Measurements from ENCODE around the gene ZNF30.
"Not testable (repeated sequence)": the region's sequence is repeated elsewhere in the genome, so short reads cannot be mapped to it uniquely, and the experiment has no call there.

Gene ZNF30

DNA sequence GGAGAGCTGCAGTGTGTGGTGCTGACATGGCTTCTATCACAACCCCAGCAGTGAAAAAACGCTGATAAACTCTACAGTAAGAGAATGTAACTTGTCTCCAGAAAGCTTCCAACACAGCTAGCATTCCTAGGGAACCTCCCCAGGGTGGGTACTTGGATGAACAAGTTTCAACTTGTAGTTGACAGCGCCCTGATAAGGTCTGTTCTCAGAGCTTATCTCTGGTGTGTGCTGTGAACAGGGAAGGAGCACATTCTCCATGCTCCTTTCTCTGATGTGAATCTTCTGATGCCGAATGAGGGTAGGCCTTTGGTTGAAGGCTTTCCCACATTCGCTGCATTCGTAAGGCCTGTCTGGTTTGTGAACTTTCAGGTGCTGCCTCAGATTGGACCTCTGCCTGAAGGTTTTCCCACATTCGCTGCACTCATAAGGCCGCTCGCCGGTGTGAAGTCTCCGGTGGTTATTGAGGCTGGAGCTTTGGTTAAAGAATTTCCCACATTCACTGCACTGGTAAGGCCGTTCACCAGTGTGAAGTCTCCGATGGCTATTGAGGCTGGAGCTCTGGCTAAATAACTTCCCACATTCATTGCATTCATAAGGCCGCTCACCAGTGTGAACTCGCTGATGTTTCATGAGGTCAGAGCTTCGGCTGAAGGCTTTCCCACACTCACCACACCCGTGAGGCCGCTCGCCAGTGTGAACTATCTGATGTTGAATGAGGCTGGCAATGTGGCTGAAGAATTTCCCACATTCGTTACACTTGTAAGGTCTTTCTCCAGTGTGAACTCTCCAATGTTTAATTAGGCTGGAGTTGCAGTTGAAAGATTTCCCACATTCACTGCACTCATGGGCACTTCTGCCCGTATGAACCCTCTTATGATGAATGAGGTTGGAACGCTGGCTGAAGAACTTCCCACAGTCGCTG is 31.4 kb downstream of the ZNF30 start:
- in situ Hi-C loops (cut with HindIII; ENCODE audit: low pct_ligation_motif_present, low pct_unique_long_range_greater_than_20kb, low sequenced_read_pairs), result no loop called here
- no peak for DNase-seq

DNA sequence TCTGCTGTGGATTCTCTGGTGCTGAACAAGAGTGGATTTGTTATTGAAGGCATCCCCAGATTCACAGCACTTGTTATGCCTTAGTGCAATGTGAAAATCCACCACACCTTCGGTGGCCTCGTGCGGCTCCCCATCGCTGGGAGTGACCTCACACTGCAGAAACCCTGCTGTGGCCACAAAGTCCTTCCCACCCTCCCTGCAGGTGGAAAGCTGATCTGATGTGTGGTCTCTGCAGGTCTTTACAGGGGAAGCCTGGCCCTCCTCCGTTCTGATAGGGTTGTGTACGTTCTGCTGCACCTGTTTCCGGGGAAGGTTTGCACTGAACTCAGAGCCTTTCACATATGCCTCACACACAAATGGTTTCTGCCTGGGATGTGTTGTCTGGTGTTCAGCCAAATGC is 32.3 kb downstream of the ZNF30 start:
- no peak for DNase-seq
- in situ Hi-C loops (cut with HindIII; ENCODE audit: low pct_ligation_motif_present, low pct_unique_long_range_greater_than_20kb, low sequenced_read_pairs), result no loop called here

DNA sequence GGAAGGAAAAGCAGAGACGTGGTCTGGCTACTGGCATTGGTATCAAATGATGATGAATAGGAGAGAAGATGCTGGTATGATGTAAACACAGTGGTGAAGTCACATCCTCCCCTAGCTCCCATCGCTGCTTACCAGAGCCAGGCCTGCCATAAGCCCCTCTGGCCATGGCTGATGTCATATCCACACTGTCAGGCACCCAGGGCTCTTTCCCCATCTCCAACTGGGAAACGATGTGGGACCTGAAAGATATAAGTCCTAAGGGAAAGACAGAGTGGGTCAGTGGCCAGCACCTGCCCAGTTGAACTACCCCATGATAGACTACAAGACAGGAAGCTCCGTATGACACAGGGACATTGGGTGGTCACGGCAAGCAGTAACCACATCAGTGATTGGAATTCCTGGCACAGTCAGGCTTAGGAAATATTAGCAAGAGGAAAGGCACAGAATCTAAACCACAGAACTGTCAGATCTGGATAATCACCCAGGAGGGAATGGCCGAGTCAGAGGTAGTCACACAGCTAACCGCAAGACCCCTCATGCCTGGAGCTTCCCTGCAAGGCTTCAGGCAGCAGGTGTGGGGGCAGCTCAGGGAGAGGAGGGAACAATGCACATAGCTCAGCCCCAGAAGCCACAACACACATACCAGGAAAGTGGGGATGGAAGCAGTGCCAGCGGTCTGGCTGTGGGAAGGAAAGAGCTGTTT is 33.6 kb downstream of the ZNF30 start:
- in situ Hi-C loops (cut with HindIII; ENCODE audit: low pct_ligation_motif_present, low pct_unique_long_range_greater_than_20kb, low sequenced_read_pairs), result no loop called here
- DNase-seq, result no peak

DNA sequence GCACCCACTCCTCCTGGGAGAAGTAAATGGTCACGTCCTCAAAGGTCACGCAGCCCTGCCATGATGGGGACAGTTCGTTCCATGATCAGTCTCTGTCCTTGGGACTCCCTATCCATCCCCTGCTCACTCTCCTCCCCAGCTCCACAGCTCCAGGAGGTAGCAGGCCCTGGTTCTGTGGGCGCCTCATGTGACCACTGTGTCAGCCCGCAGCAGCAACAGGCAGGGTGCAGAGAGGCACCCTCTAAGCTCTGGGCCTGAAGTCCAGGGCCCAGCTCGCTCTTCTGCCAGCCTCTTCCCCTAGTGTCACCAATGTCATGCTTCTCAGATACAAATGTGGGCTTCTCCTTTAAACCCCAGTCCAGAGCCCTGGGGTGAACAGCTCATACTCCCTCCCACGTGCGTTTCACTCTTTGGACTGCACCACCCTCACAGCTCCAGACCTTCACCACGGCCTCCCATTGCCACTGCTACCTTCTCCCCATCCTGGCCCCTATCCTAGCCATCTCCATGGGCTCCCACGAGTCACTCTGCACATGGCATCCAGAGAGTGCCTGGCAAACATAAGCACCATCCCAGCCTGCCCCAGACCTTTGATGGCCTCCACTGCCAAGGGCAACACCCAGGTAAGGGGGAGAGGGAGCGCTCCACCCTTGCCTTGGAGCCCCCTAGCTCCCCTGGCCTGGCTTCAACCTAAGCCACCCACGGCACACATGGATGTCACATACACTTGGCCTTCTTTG is 34.4 kb downstream of the ZNF30 start:
- in situ Hi-C loops (cut with HindIII; ENCODE audit: low pct_ligation_motif_present, low pct_unique_long_range_greater_than_20kb, low sequenced_read_pairs), result no loop called here
- DNase-seq, result no peak

DNA sequence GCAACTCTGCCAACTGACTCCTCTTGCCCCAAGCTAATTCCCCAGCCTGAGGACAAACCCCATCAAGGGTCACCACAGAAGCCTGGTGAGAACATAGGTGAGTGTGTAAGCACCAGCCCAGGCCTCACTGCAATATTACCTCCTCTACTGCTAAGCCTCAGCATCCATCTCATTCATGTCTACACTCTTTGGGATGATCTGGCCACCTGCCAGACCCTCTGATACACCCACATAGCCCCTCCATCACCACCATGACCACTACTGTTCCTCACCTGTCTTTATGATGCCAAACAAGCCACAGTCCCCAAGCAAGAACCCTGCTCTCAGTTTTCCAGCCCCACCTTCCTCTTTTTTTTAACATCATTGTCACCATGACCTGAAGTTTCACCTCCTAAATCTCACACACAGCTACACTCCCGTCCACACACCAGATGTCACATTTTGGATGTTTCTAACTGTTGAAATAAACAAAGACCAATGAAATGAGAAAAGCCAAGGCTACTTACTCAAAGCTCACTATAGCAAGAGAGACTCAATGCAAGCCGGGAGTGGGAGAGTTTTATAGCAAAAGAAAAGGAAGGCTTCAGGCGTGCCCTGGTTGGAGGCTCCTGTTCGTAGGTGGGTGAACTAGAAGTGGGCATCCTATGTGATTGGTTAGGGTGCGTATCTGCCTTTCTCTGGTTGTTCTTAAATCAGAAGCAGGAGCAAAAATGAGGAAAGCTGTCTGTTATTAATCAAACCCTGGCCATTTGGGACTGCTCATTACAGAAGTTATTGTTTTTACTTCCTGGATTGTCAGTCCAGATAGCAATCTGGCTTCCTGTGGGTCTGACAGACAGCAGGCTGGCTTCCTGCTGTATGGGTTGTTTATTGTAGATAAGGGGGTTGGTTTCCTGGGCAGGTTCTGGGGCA is 35.3 kb downstream of the ZNF30 start:
- DNase-seq, result no peak

DNA sequence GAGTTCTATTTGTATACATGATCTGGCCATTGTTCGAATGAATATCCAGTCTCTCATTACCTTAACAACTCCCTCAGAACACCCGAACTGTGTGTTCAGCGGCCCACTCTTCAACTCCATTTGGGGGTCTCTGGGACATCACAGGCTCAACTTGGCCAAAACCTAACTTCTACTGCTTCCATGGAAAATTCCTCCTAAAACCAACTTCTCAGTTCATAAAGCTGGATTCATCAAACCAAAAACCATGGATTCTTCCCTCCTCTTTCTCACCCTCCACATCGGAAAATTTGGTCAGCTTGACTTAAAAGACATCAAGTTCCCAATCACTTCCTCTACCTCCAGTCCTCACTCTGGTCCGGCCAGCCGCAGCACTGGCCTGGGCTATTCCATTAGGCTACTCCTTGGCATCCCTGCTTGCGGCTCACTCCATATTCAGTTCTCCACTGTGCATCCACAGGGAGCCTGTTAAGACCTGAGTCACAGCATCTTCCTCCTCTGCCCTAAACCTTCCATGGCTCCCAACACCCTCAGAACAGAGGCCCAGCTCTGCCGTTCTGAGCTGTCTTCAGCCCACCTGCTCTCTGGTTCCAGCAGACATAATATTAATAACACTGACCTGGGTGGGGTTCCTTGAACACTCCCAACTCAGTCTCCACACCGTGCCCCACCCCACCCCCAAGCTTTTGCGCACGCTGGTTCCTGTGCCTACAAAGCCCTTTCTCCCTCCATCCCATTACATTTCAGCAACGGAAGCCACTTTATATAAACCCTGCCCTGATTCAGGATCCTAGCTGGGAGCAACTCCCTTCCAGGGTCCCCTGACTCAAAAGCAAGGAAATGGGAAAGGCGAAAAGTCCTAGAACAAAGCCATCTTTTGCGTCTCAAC is 36.2 kb downstream of the ZNF30 start:
- no peak for DNase-seq
- in situ Hi-C loops (cut with HindIII; ENCODE audit: low pct_ligation_motif_present, low pct_unique_long_range_greater_than_20kb, low sequenced_read_pairs), result no loop called here

More for the DNA sequence above, 35.3 kb downstream of the ZNF30 start:
- in situ Hi-C loops (cut with HindIII; ENCODE audit: low pct_ligation_motif_present, low pct_unique_long_range_greater_than_20kb, low sequenced_read_pairs), result no loop called here

DNA sequence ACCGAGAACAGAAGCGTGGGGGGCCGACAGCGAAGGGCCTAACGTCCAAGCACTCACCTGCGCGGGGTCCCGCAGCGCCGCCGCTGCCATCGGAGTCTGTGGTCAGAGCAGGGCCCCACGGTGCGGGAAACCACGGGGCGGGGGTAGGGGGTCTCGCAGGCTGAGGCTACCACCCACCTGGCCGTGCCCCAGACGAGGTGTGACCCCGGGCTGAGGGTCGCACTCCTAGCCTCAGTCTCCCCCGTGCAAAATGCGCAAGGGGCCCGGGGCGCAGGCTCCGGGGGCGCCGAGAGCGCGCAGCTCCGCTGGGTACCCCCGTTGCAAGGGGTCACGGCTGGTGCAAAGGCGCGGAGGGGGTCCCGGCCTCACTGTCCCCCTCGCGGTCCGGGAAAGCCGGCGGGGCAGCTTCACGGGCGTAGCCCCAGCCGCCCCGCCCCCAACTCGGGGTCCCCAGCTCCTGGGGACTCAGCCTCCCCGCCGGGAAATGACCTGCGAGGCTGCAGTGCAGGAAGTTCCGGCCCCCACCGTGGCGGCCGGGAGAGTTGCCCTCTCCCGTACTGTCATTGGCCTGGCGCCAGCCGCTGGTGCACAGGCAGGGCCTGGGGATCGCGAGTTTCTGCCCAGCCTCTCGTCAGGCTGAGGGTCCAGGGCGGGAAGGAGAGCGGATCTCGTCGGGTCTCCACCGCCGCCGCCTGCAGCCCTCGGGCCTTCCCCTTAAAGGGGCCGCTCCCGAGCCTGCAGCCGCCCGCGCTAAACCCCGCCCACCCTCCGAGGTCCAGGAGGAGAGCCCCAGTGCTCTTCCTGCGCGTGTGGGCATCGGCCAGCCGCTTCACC is 37.1 kb downstream of the ZNF30 start, which contains the start of gene ZNF792:
TSS of gene ZNF792 (minus strand) at position 657 of the 834 bp plus-strand sequence. CDS start at position 90, 567 bp downstream.
- DNase-seq, result peak; percentile 45
- in situ Hi-C loops (cut with HindIII; ENCODE audit: low pct_ligation_motif_present, low pct_unique_long_range_greater_than_20kb, low sequenced_read_pairs), result no loop called here

DNA sequence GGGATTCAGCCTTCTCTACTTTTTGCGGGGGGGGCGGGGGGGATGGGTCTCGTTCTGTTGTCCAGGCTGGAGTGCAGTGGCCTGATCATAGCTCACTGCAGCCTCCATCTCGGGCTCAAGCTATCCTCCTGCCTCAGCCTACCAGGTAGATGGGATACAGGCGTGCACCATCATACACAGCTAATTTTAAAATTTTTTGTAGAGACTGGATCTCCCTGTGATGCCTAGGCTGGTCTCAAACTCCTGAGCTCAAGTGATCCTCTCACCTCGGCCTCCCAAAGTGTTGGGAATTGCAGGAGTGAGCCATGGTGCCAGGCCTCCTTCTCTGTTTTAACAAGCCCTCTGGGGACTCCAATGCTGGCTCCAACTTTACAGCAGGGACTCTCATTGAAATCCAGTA is 37.9 kb downstream of the ZNF30 start:
- in situ Hi-C loops (cut with HindIII; ENCODE audit: low pct_ligation_motif_present, low pct_unique_long_range_greater_than_20kb, low sequenced_read_pairs), result no loop called here
- no peak for DNase-seq

DNA sequence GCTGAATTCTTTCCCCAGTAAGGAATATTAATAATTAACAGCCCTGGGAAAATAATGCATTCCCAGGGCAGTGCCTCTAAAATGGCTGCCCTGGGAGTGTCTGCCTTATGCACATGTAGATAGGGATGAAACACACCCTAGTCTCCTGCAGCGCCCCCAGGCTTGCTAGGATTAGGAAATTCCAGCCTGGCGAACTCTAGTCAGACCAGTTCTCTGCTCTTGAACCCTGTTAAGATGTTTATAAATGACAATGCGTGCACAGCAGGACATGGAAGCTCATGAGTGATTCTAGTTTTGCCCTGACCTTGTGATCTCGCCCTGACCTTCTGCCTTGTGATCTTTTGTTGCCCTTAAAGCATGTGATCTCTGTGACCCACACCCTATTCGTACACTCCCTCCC is 38.8 kb downstream of the ZNF30 start:
- DNase-seq; in situ Hi-C loops (cut with HindIII; ENCODE audit: low pct_ligation_motif_present, low pct_unique_long_range_greater_than_20kb, low sequenced_read_pairs): not testable (repeated sequence)

DNA sequence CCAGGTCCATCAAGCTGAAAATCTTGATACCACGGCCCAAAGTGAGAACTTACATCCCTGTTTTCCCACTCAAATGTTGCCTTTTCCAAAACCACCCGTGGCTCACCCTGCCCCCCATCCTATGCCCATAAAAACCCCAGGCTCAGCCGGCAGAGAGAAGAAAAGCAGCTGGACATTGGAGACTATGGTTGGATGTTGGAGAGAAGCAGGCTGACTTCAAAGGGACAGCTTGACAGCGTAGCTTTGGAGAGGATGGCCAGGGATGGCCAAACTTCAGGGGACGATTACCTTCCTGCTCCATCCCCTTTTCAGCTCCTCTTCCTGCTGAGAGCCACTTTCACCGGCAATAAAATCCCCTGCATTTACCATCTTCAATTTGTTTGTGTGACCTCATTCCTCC is 40.8 kb downstream of the ZNF30 start:
- DNase-seq, result no peak
- in situ Hi-C loops (cut with HindIII; ENCODE audit: low pct_ligation_motif_present, low pct_unique_long_range_greater_than_20kb, low sequenced_read_pairs), result no loop called here

DNA sequence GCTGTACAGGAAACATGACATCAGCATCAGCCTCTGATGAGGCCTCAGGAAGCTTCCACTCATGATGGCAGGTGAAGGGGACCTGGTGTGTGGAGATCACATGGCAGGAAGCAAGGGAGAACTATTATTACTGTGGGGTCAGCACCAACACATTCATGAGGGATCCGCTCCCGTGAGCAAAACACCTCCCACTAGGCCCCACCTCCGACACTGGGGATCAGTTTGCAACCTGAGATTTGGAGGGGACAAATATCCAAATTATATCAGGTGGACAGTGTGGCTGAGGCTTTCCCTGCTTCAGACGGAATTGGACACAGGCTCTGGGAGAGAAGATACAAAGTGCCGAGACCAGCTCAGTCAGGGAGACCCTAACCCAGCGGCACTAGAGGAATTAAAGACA is 43.0 kb downstream of the ZNF30 start:
- in situ Hi-C loops (cut with HindIII; ENCODE audit: low pct_ligation_motif_present, low pct_unique_long_range_greater_than_20kb, low sequenced_read_pairs), result no loop called here
- DNase-seq, result no peak

DNA sequence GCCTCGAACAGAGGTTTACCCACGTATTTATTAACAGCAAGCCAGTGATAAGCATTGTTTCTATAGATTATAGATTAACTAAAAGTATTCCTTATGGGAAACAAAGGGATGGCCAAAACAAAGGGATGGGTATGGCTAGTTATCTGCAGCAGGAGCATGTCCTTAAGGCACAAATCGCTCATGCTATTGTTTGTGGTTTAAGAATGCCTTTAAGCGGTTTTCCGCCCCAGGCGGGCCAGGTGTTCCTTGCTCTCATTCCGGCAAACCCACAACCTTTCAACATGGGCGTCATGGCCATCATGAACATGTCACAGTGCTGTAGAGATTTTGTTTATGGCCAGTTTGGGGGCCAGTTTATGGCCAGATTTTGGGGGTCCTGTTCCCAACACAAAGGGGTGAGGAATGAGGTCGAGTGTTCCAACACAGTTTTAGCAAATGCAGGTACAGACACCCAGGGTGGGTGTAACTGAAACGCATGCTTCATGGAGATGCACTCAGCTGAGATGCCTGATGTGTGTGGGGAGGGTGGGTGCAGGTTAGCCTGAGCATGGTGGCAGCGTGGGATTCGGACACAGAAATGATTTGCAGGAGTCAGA is 43.6 kb downstream of the ZNF30 start:
- in situ Hi-C loops (cut with HindIII; ENCODE audit: low pct_ligation_motif_present, low pct_unique_long_range_greater_than_20kb, low sequenced_read_pairs); DNase-seq: not testable (repeated sequence)

DNA sequence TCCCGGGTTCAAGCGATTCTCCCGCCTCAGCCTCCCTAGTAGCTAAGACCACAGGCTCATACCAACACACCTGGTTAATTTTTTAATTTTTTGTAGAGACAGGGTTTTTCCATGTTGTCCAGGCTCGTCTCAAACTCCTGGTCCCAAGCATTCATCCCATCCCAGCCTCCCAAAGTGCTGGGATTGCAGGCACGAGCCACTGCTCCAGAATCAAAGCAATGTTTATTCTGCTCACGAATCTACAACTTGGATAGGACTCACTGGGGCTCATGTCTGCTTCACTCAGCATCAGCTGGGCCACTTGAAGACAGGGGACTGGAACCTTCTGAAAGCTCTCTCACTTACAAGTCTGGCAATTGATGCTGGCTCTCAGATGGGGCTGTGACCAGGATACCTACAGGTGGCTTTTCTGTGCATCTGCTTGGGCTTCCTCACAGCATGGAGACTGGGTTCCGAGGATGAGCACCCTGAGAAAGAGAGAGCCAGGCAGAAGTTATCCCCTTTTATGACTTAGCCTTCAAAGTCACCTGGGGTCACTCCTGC is 45.5 kb downstream of the ZNF30 start:
- in situ Hi-C loops (cut with HindIII; ENCODE audit: low pct_ligation_motif_present, low pct_unique_long_range_greater_than_20kb, low sequenced_read_pairs), result no loop called here
- DNase-seq, result no peak

DNA sequence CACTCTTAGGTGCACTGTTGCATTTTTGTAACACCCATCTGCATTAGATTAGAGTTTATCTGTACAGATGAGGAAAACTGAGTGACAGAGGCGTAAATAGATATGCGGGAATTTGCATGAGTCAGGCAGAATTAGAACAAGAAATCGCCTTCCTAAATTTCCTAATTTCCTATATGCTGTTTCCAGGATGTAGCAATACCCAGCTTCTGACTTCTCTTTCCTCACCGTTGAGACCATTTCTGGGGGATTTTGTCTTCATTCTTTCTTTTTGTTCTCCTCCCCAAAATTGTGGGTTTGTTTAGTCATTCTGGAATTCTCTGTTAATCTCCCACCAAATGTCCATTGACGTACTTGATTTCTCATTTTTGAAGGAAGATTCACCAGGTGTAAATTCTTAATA is 47.9 kb downstream of the ZNF30 start:
- in situ Hi-C loops (cut with HindIII; ENCODE audit: low pct_ligation_motif_present, low pct_unique_long_range_greater_than_20kb, low sequenced_read_pairs), result no loop called here
- no peak for DNase-seq

DNA sequence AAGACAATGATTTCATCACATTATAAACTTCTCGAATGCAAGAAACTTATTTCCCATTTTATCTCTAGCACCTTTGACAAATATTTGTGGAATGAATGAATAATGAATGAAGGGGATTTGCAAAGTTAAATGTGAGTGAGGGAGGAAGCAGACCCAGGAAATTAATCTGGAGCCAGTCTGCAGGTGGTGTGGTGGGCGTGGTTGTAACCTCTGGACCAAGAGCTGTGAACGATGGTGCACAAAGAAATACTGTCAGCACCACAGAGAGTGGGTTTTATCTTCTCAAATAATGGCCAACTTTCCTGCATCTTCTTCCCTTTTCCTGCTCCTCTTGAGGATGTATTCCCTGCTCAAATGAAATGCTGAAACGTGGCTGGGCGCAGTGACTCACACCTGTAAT is 48.4 kb downstream of the ZNF30 start:
- in situ Hi-C loops (cut with HindIII; ENCODE audit: low pct_ligation_motif_present, low pct_unique_long_range_greater_than_20kb, low sequenced_read_pairs), result no loop called here
- no peak for DNase-seq

DNA sequence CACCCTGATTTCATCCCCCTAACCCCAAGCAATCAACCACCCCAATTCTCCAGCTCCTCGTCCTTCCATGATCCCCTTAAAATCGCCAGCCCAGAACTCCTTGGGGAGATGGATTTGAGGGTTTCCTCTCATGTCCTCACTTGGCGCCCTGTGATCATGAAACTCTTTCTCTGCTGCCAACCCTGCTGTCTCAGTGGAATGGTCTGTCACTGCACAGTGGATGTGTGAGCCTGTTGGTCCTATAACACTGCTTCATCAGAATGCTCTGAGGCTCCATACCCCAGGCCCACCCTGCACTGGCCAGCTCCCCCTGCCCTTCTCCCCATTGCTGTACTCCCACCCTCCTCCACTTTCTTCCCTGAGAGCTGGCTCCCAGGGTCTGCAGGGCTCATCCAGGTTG is 49.9 kb downstream of the ZNF30 start:
- DNase-seq, result no peak
- in situ Hi-C loops (cut with HindIII; ENCODE audit: low pct_ligation_motif_present, low pct_unique_long_range_greater_than_20kb, low sequenced_read_pairs), result no loop called here

Measured in ACHN (cell line).